K562 (cell line): Measurements from ENCODE around the gene SMIM41. TPM values are rescaled to one million over a fixed set of nuclear protein-coding genes. Genes with fewer than 3 reads are reported as not detected.

Experiments used
- ARHGAP35 ChIP-seq: fragments of 450-650 bp; IDR thresholded peaks from 2 replicates; pipeline ENCODE4 v1.6.1; 2018; ENCODE audit not compliant: partially characterized antibody
- ATF7 ChIP-seq: fragments of 450-650 bp; IDR thresholded peaks from 2 replicates; pipeline ENCODE4 v1.7.1; 2014; ENCODE audit warnings: mild to moderate bottlenecking, moderate library complexity
- C11orf30 ChIP-seq: fragments of 450-650 bp; IDR thresholded peaks from 2 replicates; pipeline ENCODE4 v1.6.1; 2016; ENCODE audit warnings: low read depth, mild to moderate bottlenecking
- FOS ChIP-seq: IDR thresholded peaks from 3 replicates; pipeline ENCODE4 v1.6.1; 2011; ENCODE audit not compliant: insufficient read length; ENCODE audit errors: extremely low read depth
- HIVEP1 ChIP-seq: fragments of 250-450 bp; sonication (Bioruptor Pico); IDR thresholded peaks from 2 replicates; pipeline ENCODE4 v1.4.0; 2020; ENCODE audit warnings: mild to moderate bottlenecking
- KLF10 ChIP-seq: fragments of 250-450 bp; sonication (Bioruptor Pico); IDR thresholded peaks from 2 replicates; pipeline ENCODE4 v1.6.1; 2021; ENCODE audit warnings: matching md5 sums
- SIRT6 ChIP-seq: IDR thresholded peaks from one replicate; pipeline ENCODE4 v1.6.1; 2012; ENCODE audit warnings: low read depth, mild to moderate bottlenecking, control low read depth, inconsistent platforms, low read length, moderate library complexity
- SUPT5H ChIP-seq: fragments of 450-650 bp; IDR thresholded peaks from 2 replicates; pipeline ENCODE4 v1.6.1; 2016
- ZBTB7A ChIP-seq: IDR thresholded peaks from 2 replicates; pipeline ENCODE4 v1.6.1; 2011; ENCODE audit warnings: low read depth, mild to moderate bottlenecking, low read length, moderate library complexity, borderline replicate concordance; ENCODE audit not compliant: control insufficient read depth
- ZNF140 ChIP-seq: fragments of 250-450 bp; sonication (Bioruptor Pico); IDR thresholded peaks from 2 replicates; pipeline ENCODE4 v1.8.0; 2021; ENCODE audit warnings: moderate library complexity, mild to moderate bottlenecking, inconsistent platforms
- ZNF76 ChIP-seq: fragments of 250-450 bp; sonication (Bioruptor Pico); IDR thresholded peaks from 2 replicates; pipeline ENCODE4 v1.4.0; 2020; ENCODE audit warnings: mild to moderate bottlenecking, moderate library complexity, borderline replicate concordance
- polyA plus RNA-seq, 8 experiments: library from polyadenylated mRNA; depleted of rRNA in 4 of 8; stranded (reverse) in 5 of 8; unstranded in 3 of 8; fragments of >200 nt; fragmentation: Nextera tagmentation in 2 of 8; fragmentation: Illumina TruSeq in 1 of 8; extraction: Ambion mirVana in 2 of 8; extraction: Trizol in 1 of 8; gene quantifications; 2 replicates each; pipeline versions ENCODE4 v1.2.1 to v1.2.3, GENCODE V29; 2011 to 2014; ENCODE audit warnings: inconsistent platforms in 1 of 8, missing spikeins in 1 of 8
- total RNA-seq, 7 experiments: library from RNA; depleted of rRNA in 6 of 7; stranded (reverse); fragments of >200 nt in 6 of 7; fragmentation: Illumina TruSeq in 2 of 7; extraction: Trizol in 2 of 7; gene quantifications; 2 replicates each; pipeline versions ENCODE4 v1.2.1 to v1.2.3, GENCODE V29; 2011 to 2021; ENCODE audit warnings: low replicate concordance in 1 of 7
- TF ChIP-seq, protein P1 (sequence below): fragments of 450-650 bp; IDR thresholded peaks from 2 replicates; pipeline ENCODE4 v1.6.1; 2017; ENCODE audit warnings: antibody characterized with exemption, mild to moderate bottlenecking
- TF ChIP-seq, protein P2 (sequence below), 2 experiments: fragments of 450-650 bp; formaldehyde crosslinking in 1 of 2; IDR thresholded peaks; 2 replicates each; pipeline versions ENCODE4 v1.4.0 to v1.6.1; 2014 to 2020; ENCODE audit warnings: mild to moderate bottlenecking in 2 of 2, borderline replicate concordance in 1 of 2, low read depth in 1 of 2
- TF ChIP-seq, protein P3 (sequence below): fragments of 200-800 bp; sonication (Bioruptor generic); IDR thresholded peaks from 2 replicates; pipeline ENCODE4 v1.6.1; 2017; ENCODE audit warnings: missing genetic modification characterization, missing compliant biosample characterization

Gene SMIM41
- total and polyA plus RNA-seq, 9 of the 15 experiments (the other 6 are each of a cell fraction or from before 2014, with no cell fraction given): not detected

DNA sequence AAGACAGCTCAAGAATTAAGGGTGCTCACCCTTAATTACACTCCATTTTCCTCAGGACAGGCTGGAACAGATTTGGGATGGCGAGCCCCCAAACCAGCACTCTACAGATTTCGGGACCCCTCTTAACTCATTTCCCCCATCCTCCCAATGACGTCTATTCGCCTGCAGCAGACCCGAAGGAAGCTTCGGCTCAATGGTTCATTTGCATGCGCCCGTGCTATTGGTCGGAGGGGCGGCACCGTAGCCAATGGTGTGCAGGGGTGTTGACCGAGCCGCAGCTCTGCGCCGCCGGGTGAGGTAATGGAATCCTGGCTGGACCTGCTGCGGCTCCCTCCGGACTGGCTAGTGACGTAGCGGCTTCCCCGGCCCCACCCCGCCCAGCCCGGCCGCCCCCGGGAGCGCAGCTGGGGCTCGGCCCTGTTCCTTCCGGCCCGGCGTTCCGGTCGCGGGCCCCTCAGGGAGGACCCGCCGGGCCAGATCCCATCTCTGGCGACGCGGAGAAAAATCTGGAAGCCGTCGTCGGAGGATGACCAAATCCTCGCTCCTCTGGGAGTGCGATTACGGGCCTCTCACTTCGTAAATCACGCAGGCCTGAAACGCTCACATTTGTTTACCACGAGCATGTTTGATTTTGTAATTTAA is 46.6 kb upstream of the SMIM41 start (continued):
- TF ChIP-seq, protein P1, sequence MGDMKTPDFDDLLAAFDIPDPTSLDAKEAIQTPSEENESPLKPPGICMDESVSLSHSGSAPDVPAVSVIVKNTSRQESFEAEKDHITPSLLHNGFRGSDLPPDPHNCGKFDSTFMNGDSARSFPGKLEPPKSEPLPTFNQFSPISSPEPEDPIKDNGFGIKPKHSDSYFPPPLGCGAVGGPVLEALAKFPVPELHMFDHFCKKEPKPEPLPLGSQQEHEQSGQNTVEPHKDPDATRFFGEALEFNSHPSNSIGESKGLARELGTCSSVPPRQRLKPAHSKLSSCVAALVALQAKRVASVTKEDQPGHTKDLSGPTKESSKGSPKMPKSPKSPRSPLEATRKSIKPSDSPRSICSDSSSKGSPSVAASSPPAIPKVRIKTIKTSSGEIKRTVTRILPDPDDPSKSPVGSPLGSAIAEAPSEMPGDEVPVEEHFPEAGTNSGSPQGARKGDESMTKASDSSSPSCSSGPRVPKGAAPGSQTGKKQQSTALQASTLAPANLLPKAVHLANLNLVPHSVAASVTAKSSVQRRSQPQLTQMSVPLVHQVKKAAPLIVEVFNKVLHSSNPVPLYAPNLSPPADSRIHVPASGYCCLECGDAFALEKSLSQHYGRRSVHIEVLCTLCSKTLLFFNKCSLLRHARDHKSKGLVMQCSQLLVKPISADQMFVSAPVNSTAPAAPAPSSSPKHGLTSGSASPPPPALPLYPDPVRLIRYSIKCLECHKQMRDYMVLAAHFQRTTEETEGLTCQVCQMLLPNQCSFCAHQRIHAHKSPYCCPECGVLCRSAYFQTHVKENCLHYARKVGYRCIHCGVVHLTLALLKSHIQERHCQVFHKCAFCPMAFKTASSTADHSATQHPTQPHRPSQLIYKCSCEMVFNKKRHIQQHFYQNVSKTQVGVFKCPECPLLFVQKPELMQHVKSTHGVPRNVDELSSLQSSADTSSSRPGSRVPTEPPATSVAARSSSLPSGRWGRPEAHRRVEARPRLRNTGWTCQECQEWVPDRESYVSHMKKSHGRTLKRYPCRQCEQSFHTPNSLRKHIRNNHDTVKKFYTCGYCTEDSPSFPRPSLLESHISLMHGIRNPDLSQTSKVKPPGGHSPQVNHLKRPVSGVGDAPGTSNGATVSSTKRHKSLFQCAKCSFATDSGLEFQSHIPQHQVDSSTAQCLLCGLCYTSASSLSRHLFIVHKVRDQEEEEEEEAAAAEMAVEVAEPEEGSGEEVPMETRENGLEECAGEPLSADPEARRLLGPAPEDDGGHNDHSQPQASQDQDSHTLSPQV: no peak
- TF ChIP-seq ZNF76 (CRISPR knock-in tag) (no peak), KLF10 (no peak), FOS (peak; percentile 63), ATF7 (peak; percentile 98), SUPT5H (no peak), ARHGAP35 (no peak), SIRT6 (no peak), HIVEP1 (peak; percentile 94), C11orf30 (no peak), ZNF140 (CRISPR knock-in tag) (no peak), ZBTB7A (peak; percentile 83; the same call in 1 of the 2 replicates)
- TF ChIP-seq, protein P2, sequence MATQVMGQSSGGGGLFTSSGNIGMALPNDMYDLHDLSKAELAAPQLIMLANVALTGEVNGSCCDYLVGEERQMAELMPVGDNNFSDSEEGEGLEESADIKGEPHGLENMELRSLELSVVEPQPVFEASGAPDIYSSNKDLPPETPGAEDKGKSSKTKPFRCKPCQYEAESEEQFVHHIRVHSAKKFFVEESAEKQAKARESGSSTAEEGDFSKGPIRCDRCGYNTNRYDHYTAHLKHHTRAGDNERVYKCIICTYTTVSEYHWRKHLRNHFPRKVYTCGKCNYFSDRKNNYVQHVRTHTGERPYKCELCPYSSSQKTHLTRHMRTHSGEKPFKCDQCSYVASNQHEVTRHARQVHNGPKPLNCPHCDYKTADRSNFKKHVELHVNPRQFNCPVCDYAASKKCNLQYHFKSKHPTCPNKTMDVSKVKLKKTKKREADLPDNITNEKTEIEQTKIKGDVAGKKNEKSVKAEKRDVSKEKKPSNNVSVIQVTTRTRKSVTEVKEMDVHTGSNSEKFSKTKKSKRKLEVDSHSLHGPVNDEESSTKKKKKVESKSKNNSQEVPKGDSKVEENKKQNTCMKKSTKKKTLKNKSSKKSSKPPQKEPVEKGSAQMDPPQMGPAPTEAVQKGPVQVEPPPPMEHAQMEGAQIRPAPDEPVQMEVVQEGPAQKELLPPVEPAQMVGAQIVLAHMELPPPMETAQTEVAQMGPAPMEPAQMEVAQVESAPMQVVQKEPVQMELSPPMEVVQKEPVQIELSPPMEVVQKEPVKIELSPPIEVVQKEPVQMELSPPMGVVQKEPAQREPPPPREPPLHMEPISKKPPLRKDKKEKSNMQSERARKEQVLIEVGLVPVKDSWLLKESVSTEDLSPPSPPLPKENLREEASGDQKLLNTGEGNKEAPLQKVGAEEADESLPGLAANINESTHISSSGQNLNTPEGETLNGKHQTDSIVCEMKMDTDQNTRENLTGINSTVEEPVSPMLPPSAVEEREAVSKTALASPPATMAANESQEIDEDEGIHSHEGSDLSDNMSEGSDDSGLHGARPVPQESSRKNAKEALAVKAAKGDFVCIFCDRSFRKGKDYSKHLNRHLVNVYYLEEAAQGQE (IDR thresholded peaks at IDR 0.05; ENCODE audit: borderline replicate concordance): peak; percentile 41; the same call in 1 of the 2 replicates
- TF ChIP-seq, protein P2 (CRISPR knock-in tag; IDR thresholded peaks at IDR 0.05; ENCODE audit: low read depth): no peak
- TF ChIP-seq, protein P3, sequence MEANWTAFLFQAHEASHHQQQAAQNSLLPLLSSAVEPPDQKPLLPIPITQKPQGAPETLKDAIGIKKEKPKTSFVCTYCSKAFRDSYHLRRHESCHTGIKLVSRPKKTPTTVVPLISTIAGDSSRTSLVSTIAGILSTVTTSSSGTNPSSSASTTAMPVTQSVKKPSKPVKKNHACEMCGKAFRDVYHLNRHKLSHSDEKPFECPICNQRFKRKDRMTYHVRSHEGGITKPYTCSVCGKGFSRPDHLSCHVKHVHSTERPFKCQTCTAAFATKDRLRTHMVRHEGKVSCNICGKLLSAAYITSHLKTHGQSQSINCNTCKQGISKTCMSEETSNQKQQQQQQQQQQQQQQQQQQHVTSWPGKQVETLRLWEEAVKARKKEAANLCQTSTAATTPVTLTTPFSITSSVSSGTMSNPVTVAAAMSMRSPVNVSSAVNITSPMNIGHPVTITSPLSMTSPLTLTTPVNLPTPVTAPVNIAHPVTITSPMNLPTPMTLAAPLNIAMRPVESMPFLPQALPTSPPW (CRISPR knock-in tag): peak; percentile 87
